ENCODE results near the gene FDX2.

The FDX2 gene

GRCh38 chr19:10332965-10333757 is 17.3 kb upstream of the FDX2 start, which contains the start of gene RAVER1:
TSS of gene RAVER1 (minus strand) at chr19:10333529. CDS start at chr19:10333507, 22 bp downstream.
- DNase-seq = peak; percentile 93 to 94

GRCh38 chr19:10332158-10332964 is 16.5 kb upstream of the FDX2 start:
- DNase-seq = no peak

- DNase-seq = no peak
Observed at GRCh38 chr19:10329555-10329954, 13.7 kb upstream of the FDX2 start.

GRCh38 chr19:10328558-10329429 is 13.0 kb upstream of the FDX2 start:
- DNase-seq = no peak

GRCh38 chr19:10327793-10328192 is 12.0 kb upstream of the FDX2 start:
- DNase-seq = no peak

- no peak for DNase-seq
Observed at GRCh38 chr19:10325732-10326131, 9.9 kb upstream of the FDX2 start.

GRCh38 chr19:10321874-10322835 is 6.3 kb upstream of the FDX2 start:
- DNase-seq = no peak

GRCh38 chr19:10321417-10321797 is 5.6 kb upstream of the FDX2 start:
- DNase-seq = no peak

GRCh38 chr19:10320602-10321416 is 5.0 kb upstream of the FDX2 start:
- DNase-seq = no peak

- no peak for DNase-seq
Observed at GRCh38 chr19:10318807-10319682, 3.2 kb upstream of the FDX2 start.

GRCh38 chr19:10317857-10318462 is 2.1 kb upstream of the FDX2 start:
- no peak for DNase-seq

GRCh38 chr19:10317045-10317856 is 1.4 kb upstream of the FDX2 start:
- DNase-seq = no peak

- no peak for DNase-seq
Observed at GRCh38 chr19:10316229-10317044, 622 bp upstream of the FDX2 start.

- DNase-seq = no peak
Observed at GRCh38 chr19:10309423-10309822, 6.4 kb downstream of the FDX2 start, which contains the start of gene ZGLP1. TSS of gene ZGLP1 (minus strand) at chr19:10309815.

- DNase-seq = no peak
Observed at GRCh38 chr19:10306327-10306726, 9.5 kb downstream of the FDX2 start.

GRCh38 chr19:10305139-10305806 is 10.5 kb downstream of the FDX2 start:
- DNase-seq = no peak
